NCI-H2107 treated with DMSO at 0.1 percent for 48 hours (cell line): Measurements from ENCODE around the gene AZIN2.
A peak's percentile ranks its signal among the peaks of the same experiment; 100 is the strongest.
"Not testable (repeated sequence)": the region's sequence is repeated elsewhere in the genome, so short reads cannot be mapped to it uniquely, and the experiment has no call there.

Source experiments
- DNase-seq: peaks from one replicate; lab custom pipeline; 2025; ENCODE audit not compliant: unreplicated experiment; lab: John Stamatoyannopoulos, UW

The AZIN2 gene

DNA sequence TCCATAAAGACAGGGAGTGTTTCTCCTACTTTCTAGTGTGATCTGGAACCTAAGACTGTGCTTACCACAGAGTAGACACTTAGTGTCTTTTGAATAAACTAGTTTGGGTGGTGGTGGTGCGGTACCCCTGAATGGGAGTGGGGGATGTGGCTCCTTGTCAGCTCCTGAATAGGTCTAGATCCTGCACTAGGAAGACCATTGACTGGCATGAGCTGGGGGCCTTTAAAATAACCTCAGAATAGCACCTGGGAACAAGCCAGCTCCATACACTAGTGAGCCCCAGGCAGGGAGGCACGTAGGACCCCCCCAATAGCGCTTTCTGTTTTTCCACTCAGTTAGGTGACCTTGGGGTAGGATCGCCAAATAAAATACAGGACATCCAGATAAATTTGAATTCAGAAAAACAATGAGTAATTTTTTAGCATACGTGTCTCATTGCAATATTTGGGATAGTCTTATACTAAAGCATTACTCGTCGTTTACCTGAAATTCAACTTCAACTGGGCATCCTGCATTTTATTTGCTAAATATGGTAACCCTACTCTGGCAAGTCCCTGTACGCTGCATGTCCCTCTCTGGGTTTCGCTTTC lies 45.6 kb downstream of the AZIN2 start:
- no peak for DNase-seq

DNA sequence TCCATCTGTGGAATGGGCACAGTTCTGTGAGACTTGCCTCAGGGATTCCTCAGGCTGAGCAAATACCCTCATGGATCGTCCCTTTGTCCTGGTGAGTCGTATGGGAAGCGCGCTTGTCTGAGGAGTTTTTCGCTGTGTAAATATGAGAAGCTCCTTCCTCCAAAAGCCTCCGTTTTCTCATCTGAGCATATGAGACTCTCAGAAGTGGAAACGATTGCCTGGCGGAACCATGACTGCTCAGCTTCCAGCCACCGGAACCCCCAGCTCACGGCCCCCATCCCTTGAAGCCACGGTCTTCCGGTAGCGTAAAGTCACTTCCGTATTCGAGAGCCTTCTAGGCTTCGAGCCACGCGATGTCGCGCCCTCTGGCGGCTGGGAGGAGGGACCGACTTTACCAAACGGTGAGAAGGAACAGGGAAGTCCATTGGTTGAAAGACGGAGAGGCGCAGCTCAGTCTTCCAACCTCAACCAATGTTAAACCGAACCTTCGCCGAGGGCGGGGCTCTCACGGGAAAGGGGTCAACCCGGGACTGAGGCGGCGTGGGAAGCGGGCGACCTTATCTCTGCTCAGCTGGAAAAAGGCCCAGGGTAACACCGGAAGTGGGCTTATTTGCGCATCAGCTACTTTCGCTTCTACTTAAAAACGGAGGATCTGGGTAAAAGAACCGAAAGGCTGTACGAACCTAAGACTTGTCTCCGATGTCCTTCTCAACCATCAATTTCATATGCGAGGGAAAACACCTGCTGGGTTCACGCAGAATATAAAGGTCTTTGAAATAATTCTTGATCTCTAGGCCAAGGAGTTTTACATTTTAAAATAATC lies 46.3 kb downstream of the AZIN2 start:
- peak; percentile 99 for DNase-seq

DNA sequence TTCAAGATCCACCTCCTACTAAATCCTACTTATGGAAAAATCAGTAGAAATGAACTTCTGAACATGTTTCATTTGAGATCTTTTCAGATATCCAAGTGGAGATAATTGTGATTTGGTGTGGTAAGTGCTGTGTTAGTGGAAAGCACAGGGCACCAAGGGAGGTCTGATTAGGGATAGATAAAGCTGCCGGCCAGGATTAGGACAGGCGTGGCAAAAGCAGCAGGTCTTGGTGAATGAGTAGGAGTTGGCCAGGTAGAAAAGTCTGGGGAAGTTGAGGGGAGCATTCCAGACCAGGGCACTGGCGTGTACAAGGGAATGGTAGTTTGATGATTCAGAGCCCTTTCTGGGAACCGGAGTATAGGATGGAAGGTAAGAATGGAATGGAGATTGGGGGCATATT lies 47.8 kb downstream of the AZIN2 start:
- DNase-seq: no peak

DNA sequence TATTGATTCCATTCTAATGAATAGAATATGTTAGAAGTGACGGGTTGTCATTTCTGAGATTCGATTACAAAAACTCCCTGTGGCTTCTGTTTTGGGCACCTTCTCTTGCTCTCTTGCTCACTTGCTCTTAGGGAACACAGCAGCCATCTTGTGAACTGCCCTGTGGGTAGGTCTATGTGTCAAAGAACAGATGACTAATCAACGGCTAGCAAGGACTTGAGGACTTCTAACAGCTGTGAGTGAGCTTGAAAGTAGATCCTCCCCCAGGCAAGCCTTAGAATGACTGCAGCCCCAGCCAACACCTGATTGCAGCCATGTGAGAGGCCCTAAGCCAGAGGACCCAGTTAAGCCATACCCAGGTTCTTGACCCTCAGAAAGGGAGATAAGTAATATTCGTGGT lies 49.3 kb downstream of the AZIN2 start:
- no peak for DNase-seq

- no peak for DNase-seq
Observed at GRCh38 chr1:33131191-33131590, 50.2 kb downstream of the AZIN2 start.

DNA sequence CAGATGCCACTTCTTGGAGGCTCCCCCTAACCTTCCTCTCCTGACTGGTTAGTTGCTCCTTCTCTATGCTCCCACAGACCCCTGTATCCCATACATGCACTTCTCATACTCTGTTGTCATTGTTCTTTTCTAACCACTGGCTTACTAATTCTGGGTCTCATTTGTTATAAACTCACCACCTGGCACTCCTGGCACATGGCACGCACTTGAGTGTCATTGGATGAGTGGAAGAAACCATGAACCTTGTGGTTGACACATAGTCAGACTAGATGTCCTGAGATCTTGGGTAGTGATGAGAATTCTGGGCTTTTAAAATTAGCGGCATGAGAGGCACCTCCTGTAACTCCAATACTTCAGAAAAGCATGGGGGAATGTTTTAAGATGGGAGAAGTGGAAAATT lies 51.6 kb downstream of the AZIN2 start:
- DNase-seq: no peak

- no peak for DNase-seq
Observed at GRCh38 chr1:33133478-33134105, 52.6 kb downstream of the AZIN2 start.

GRCh38 chr1:33136041-33136440 lies 55.1 kb downstream of the AZIN2 start:
- DNase-seq: not testable (repeated sequence)

DNA sequence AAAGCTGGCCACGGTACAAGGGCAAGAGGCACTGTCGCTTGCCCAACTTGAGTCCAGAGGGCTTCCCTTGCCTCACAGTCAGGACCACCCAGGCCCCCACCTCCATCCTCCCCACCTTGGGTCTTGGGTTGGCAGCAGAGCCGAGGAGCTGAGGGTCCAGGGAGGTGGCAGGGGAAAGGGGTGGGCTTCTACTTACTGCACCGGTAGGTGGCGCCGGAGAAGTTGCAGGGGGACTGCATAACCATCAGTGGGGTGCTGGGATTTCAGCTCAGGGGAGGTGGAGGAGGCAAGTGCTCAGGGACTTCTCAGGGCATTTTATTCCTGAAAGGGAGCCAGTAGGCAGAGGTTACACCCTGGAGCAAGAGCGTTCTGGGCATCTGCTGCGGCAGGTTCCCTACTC lies 56.8 kb downstream of the AZIN2 start:
- no peak for DNase-seq

GRCh38 chr1:33140153-33141149 lies 59.5 kb downstream of the AZIN2 start:
- DNase-seq: peak; percentile 77

GRCh38 chr1:33141216-33141615 lies 60.3 kb downstream of the AZIN2 start:
- no peak for DNase-seq

DNA sequence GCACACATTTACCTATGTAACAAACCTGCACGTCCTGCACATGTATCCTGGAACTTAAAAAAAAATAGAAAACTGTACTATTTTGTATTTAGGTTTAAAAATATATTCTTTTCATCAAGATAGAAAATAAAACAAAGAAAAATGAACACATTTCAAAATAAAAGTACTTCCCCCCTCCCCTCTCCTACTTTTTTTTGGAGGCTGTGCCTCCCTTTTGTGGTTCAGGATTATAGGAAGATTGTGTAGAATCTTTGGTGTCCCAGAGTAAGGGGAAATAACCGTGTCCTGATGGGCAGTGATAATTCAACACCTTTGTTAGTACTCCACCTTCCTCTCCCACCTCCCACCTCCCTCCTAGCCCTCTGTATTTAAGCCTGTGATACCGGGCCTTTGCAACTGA lies 60.8 kb downstream of the AZIN2 start:
- no peak for DNase-seq

DNA sequence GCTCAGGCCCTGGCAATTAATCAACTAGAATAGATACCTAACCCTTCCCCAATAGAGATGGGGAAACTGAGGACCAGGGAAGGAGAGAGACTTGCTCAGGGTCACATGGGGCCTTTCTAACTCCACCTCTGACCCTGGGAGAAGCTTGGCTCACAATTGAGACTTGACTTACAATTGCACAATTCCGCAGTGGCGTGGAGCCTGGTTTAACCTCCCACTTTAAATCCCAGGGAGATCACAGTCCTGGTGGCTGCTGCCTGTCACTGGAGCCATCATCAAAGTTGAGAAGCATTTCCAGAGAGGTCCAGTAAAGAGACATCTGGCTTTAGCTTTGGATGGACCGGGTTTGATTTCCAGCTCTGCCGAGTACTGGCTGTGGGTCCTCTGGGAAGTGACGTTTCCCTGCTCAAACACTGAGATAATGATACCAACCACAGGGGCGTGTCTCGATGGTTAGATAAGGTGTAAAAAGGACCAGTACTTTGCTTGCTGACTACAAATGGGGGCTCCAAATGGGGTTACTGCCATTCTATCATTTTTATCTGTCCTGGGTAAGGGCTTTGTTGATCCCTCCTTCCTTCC lies 61.6 kb downstream of the AZIN2 start:
- DNase-seq: no peak

DNA sequence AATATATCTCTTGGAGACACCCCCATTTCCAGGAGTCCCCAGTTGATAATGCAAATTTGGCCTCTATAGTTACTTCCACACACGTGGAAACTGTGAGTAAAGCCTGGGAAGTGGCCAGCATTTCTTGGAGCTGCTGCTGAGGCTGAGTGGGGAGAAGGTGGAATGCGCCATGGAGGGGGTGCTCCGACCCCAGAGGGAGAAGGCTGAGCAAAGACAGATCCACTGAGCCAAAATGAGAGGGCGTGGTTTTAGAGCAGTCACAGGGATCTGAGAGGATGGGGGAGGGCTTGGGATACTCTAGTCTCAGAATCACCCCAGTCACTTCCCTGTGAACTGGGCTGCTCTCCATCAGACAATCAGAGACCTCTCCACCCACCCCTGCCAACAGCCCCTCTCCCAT lies 62.2 kb downstream of the AZIN2 start:
- DNase-seq: no peak

DNA sequence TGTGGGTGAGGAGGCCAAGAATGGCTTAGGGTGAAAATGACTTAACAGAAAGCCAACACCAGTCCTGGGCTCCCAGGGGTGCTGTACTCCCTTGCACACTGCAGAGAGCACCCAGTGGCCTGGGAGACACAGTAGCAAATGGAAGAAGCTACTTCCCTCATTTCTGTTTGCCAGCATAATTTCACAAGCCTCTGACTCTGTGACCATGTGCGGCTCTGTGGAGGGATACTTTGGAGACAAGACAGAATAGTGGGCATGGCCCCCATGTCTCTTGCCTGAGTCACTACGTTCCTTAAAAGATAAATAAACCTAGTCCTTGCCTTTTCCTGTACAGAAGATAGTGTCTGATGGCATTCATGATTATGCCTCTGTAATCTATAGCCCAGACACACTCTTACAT lies 62.7 kb downstream of the AZIN2 start:
- DNase-seq: no peak

DNA sequence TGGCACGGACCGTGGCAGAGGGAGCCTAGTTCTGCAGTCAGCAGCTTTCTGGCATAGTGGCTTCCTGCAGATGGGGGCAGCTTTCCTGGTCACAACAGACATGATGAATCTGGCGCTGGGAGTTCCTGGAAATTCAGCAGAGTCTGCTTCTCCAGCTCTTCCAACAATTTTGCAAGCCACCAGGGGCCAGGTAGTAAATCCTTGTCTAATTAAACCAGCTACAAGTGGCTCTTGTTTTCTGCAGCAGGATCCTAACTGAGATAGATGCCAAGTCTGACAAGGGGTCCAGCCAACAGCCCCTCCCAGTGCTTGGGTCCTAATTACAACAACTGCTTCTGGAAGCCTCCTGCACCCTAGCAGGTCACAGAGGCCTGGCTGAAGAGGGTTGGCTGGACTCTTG lies 65.0 kb downstream of the AZIN2 start:
- DNase-seq: no peak

- no peak for DNase-seq
Observed at GRCh38 chr1:33147275-33147996, 66.5 kb downstream of the AZIN2 start.

- DNase-seq: no peak
Observed at GRCh38 chr1:33147997-33148314, 67.0 kb downstream of the AZIN2 start.

- no peak for DNase-seq
Observed at GRCh38 chr1:33148615-33149014, 67.7 kb downstream of the AZIN2 start.

GRCh38 chr1:33149453-33150190 lies 68.7 kb downstream of the AZIN2 start:
- no peak for DNase-seq
